AG09319 (cell line): ENCODE measurements around the gene PKN2.

Experiments used
- DNase-seq: peaks from one replicate; pipeline ENCODE4 v3.0.0-alpha.2; 2010; ENCODE audit warnings: low read depth; ENCODE audit errors: extremely low read depth
- TF ChIP-seq, protein P1 (sequence below): IDR thresholded peaks from 2 replicates; pipeline ENCODE4 v1.5.1; 2011; ENCODE audit warnings: low read depth, mild to moderate bottlenecking, inconsistent platforms, low read length, moderate library complexity

The PKN2 gene

DNA sequence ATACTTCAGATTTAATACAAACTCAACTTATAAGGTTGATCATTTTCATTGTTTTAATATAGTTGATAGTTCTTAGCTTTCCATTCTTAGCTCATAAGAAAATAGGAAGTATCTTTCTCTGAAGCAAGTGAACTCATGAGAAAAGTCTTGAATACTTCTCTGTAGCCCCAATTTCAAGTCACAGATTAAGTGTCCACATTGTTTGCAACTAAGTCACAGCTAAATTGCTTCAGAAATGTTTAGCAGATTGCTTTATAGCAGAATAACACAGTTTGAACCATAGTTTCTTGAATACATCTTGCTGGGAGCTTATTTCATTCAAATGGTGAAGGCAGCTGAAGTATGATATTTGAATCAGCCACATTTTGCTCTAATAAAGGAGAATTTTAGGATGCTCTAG lies 10.6 kb upstream of the PKN2 start:
- no peak for DNase-seq
- TF ChIP-seq, protein P1, sequence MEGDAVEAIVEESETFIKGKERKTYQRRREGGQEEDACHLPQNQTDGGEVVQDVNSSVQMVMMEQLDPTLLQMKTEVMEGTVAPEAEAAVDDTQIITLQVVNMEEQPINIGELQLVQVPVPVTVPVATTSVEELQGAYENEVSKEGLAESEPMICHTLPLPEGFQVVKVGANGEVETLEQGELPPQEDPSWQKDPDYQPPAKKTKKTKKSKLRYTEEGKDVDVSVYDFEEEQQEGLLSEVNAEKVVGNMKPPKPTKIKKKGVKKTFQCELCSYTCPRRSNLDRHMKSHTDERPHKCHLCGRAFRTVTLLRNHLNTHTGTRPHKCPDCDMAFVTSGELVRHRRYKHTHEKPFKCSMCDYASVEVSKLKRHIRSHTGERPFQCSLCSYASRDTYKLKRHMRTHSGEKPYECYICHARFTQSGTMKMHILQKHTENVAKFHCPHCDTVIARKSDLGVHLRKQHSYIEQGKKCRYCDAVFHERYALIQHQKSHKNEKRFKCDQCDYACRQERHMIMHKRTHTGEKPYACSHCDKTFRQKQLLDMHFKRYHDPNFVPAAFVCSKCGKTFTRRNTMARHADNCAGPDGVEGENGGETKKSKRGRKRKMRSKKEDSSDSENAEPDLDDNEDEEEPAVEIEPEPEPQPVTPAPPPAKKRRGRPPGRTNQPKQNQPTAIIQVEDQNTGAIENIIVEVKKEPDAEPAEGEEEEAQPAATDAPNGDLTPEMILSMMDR: no peak

DNA sequence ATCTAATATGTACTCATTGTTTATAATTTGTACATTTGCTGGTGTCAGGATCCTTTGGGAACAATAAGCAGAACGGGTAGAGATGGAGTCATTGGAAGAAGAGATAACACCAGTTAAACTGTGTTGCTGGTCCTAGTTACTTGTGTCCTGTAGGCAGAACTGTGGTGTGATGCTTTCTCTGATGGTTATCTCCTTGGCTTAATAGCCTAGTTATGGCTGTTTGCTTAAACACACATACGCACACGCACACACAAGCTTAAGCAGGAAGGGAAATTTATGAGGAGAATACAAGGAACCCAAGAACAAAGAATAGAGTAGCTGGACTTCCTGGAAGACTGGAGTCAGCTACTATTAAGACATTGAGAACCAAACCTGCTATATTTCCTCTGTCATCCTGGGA lies 5.7 kb upstream of the PKN2 start:
- TF ChIP-seq, protein P1: no peak
- no peak for DNase-seq

DNA sequence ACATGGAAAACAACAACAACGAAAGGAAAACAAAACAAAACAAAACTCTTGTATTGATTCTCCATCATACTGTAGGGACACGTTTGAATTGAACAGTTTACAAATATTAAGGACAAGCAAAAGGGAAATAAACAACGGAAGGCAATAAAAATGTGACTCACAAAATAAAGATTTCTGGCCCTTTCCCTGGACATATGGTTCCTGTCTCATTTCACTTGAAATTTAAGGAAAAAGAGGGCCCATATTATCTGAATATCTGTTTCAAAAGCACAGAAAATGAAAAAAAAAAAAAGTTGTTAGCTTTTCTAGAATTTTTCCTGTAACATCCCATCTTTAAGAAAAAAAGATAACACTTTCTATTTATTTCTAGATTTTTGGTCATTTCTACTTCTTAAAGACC lies 3.6 kb upstream of the PKN2 start:
- TF ChIP-seq, protein P1: no peak
- no peak for DNase-seq

DNA sequence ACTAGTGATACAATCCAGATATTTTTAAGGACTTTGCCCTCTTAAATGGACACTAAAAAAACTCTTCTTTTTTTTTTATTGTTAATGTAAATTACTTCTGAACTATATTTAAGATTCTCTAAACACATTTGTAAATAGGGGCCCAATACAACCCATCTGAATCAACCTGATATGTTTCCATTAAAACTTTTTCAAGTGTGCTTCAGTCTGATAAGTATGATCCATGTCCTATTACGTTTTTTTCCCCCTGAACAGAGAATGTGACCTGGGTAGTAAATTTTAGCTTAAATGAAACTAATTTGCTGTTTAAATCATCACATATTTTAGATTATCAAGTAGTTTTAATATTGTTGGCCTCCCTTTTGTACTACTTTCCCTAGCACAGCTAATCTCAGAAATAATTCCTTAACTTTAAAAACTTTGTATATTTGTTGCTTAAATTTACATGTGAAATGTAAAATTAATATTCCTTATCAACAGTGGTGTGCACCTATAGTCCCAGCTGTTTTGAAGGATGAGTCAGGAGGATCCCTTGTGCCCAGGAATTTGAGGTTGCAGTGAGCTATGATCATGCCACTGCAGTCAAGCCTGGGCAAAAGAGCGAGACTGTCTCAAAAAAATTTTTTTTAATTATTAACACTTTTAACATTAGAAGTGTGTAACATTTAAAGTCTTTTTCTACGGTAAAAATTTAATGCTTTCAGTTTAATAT lies 3.0 kb upstream of the PKN2 start:
- TF ChIP-seq, protein P1: no peak
- no peak for DNase-seq

DNA sequence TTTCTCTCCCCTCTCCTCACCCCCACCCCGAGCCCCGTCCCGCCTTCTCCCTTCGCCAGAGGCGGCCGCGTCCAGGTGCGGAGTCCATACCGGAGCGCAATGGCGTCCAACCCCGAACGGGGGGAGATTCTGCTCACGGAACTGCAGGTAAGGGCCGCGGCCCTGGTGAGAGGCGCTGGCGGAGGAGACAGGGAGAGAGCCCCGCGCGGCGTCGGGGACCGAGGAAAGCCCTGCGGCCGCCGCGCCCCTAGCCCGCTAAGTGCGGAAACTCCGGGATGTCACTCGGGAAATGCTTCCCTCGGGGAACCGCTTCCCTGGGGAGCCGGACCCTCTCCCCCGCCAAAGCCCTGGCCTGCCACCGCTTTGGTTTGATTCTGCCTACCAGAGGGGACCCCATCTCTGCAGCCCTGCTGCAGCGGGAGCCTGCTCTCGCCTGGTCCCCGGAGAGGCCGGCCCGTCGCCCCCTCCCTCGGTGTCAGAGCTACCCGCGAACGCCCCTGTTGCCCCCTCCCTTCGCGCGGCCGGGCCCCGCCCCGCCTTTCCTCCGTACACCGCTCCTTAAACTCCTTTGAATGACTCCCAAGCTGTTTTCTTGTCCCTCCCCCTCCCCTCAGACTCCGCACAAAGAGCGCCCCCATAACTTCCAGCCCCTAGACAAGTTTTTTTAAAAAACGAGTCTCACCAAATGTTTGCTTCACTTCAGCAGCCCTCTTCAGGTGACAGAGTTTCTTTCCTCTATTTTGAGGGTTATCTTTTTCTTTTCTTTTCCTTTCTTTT lies 597 bp downstream of the PKN2 start:
- TF ChIP-seq, protein P1: no peak; the same call in 1 of the 2 replicates
- DNase-seq: no peak

DNA sequence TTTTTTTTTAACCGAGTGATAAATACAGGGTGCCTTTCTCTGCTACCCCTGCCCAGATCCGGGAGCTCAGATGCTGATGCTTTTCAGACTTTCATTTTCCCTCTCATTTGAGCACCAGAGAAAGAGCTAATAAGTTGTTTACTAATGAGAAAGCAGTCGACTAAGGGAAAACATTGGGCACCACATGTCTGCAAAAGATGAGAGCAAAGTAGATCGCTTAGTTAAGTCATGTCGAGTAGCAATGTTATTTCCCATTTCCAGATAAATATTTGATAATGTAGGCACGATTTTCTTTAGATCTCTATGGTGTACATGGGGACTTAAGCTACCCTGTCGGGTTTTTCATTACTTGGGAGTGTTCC lies 1.2 kb downstream of the PKN2 start:
- TF ChIP-seq, protein P1: no peak
- no peak for DNase-seq

DNA sequence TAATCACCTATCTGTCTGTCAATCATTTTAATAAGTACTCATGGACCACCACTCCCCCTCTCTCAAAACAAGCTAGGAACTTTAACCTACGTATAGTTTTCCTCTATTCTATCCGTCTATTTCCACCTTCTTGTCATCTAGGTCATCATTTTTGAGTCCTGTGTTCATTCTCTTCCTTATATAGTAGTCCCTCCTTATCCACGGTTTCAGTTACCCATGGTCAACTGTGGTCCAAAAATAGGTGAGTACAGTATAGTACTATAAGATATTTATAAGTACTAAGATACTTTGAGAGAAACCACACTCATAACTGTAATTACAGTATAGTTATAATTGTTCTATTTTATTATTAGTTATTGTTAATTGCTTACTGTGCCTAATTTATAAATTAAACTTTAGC lies 7.5 kb downstream of the PKN2 start:
- TF ChIP-seq, protein P1: no peak
- no peak for DNase-seq
